Activated B cell treated with CpG ODN at 0.5 μM for 24 hours (primary cell): ENCODE measurements around the gene LIPC. TPM values are rescaled to one million over a fixed set of nuclear protein-coding genes. Genes with fewer than 3 reads are reported as not detected.

Experiments
- ATAC-seq: fragments of 200-7000 bp; cut with Tn5 transposase; one replicate; pipeline ENCODE4 v1.10.0; 2021; ENCODE audit warnings: low read depth, mild to moderate bottlenecking, moderate library complexity
- CTCF ChIA-PET: fragments of 350-600 bp; sonication (Branson Sonifier 250); formaldehyde crosslinking; loops from one replicate; lab custom pipeline; 2021; ENCODE audit warnings: antibody characterized with exemption; lab: Charles Lee
- POLR2A ChIA-PET: fragments of 350-600 bp; sonication (Branson Sonifier 250); formaldehyde crosslinking; loops from one replicate; lab custom pipeline; 2021; ENCODE audit warnings: antibody characterized with exemption; lab: Charles Lee
- DNase-seq: peaks from one replicate; pipeline ENCODE4 v3.0.0; 2022
- H3K27ac Mint-ChIP-seq: one replicate; pipeline ENCODE4 v1.8.0; 2020; ENCODE audit warnings: mixed read lengths
- H3K27me3 Mint-ChIP-seq: one replicate; pipeline ENCODE4 v1.8.0; 2021; ENCODE audit warnings: mixed read lengths
- H3K36me3 Mint-ChIP-seq: one replicate; pipeline ENCODE4 v1.8.0; 2021; ENCODE audit warnings: low read depth, mixed read lengths
- H3K4me1 Mint-ChIP-seq: one replicate; pipeline ENCODE4 v1.8.0; 2021; ENCODE audit warnings: mixed read lengths
- H3K4me3 Mint-ChIP-seq: one replicate; pipeline ENCODE4 v1.8.0; 2020; ENCODE audit warnings: mild to moderate bottlenecking, mixed read lengths
- H3K9me3 Mint-ChIP-seq: one replicate; pipeline ENCODE4 v1.8.0; 2020; ENCODE audit warnings: mixed read lengths
- intact Hi-C: fragments of 100-400 bp; cut with micrococcal nuclease; formaldehyde crosslinking; loops from one replicate; pipeline ENCODE4 v1.15.1; 2024
- total RNA-seq: library from RNA; stranded (reverse); gene quantifications from 2 replicates; pipeline ENCODE4 v1.2.3, GENCODE V29; 2022
- TF ChIP-seq, protein P1 (sequence below): fragments of 200-600 bp; IDR thresholded peaks from one replicate; pipeline ENCODE4 v1.8.0; 2022; ENCODE audit warnings: antibody characterized with exemption, mild to moderate bottlenecking

LIPC gene
- total RNA-seq, 1 donor from 2014 or later, result not detected

DNA sequence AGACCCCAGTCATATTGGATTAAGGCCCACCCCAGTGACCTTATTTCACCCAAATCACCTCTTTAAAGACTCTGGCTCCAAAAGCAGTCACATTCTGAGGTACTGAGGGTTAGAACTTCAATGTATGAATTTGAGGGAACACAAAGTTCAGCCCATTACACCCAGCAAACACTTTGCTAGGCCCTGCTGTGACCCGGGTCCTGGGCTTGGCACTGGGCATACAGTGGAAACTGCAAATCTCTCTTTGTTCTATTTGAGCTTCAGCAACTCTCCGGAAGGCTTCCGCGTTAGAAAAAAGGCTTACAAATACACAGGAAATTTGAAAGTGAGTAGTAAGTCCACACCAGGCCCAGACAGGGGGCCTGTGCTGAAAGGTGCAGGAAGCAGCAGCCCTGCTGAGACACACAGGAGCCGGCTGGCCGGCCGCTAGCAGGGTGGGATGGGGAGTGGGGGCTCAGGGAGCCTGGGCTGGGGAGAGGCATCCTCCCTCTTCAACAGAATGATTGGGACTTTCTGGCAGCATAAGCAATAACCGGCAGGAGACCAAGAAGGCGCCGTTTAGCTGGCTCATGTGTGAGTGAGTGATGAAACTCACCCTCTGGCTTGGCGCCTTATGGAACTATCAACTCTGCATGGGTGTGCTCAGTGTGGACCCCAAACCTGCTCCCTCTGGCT is 13.0 kb downstream of the LIPC start:
- TF ChIP-seq, protein P1, sequence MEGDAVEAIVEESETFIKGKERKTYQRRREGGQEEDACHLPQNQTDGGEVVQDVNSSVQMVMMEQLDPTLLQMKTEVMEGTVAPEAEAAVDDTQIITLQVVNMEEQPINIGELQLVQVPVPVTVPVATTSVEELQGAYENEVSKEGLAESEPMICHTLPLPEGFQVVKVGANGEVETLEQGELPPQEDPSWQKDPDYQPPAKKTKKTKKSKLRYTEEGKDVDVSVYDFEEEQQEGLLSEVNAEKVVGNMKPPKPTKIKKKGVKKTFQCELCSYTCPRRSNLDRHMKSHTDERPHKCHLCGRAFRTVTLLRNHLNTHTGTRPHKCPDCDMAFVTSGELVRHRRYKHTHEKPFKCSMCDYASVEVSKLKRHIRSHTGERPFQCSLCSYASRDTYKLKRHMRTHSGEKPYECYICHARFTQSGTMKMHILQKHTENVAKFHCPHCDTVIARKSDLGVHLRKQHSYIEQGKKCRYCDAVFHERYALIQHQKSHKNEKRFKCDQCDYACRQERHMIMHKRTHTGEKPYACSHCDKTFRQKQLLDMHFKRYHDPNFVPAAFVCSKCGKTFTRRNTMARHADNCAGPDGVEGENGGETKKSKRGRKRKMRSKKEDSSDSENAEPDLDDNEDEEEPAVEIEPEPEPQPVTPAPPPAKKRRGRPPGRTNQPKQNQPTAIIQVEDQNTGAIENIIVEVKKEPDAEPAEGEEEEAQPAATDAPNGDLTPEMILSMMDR, result no peak
- intact Hi-C loops, result no loop called here
- CTCF ChIA-PET, result no interaction called here
- H3K27me3 Mint-ChIP-seq, result no peaks in the 10 kb centered on the region
- H3K4me3 Mint-ChIP-seq, result no peak overlapping the region
- H3K9me3 Mint-ChIP-seq, result no peaks in the 10 kb centered on the region
- no peak for ATAC-seq
- POLR2A ChIA-PET, result no interaction called here
- H3K4me1 Mint-ChIP-seq, result no peaks in the 10 kb centered on the region
- H3K27ac Mint-ChIP-seq, result no peak overlapping the region
- no peak for DNase-seq
- no peaks in the 10 kb centered on the region for H3K36me3 Mint-ChIP-seq

DNA sequence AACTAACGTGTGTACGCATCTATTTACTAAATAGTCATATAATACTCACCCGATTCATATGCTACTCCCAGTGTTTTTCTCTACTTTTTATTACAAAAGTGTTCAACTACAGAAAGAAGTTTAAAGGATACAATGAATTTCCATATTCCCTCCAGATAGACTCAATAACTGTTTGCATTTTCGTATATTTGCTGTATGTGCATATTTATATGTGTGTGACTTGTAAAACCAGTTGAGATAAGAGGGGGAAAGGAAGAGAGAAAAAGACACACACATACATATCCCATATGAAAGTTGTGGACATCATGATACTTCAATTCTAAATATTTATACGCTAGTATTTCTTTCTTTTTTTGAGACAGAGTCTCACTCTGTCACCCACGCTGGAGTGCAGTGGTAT is 14.1 kb downstream of the LIPC start:
- no peak for DNase-seq
- ChIA-PET POLR2A (no interaction called here), CTCF (no interaction called here)
- H3K9me3 Mint-ChIP-seq, result no peaks in the 10 kb centered on the region
- H3K4me1 Mint-ChIP-seq, result no peaks in the 10 kb centered on the region
- no peak overlapping the region for H3K27ac Mint-ChIP-seq
- TF ChIP-seq, protein P1, result no peak
- H3K27me3 Mint-ChIP-seq, result no peaks in the 10 kb centered on the region
- no peaks in the 10 kb centered on the region for H3K36me3 Mint-ChIP-seq
- ATAC-seq, result no peak
- H3K4me3 Mint-ChIP-seq, result no peak overlapping the region
- intact Hi-C loops, result no loop called here

DNA sequence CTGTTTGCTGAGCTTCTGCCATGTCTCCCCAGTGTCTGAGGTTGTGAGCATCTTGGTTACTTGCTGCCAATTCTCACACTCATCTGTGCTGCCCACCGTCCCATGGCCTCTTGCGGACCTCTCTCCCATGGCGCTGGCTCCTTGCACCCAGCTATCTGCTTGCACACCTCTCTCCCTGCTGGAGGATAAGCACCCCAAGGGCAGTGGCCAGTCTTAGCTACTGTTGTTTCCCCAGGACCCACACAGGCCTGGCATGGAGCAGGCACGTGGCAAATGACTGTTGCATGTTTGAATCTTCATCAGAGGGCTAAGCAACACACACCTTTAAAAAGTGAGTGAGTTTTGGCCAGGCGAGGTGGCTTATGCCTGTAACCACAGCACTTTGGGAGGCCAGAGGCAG is 14.7 kb downstream of the LIPC start:
- no peaks in the 10 kb centered on the region for H3K9me3 Mint-ChIP-seq
- no peaks in the 10 kb centered on the region for H3K4me1 Mint-ChIP-seq
- H3K4me3 Mint-ChIP-seq, result no peak overlapping the region
- TF ChIP-seq, protein P1, result no peak
- ATAC-seq (no peak), DNase-seq (no peak)
- no peaks in the 10 kb centered on the region for H3K36me3 Mint-ChIP-seq
- no peak overlapping the region for H3K27ac Mint-ChIP-seq
- POLR2A ChIA-PET, result no interaction called here
- intact Hi-C loops, result no loop called here
- no peaks in the 10 kb centered on the region for H3K27me3 Mint-ChIP-seq
- CTCF ChIA-PET, result no interaction called here

DNA sequence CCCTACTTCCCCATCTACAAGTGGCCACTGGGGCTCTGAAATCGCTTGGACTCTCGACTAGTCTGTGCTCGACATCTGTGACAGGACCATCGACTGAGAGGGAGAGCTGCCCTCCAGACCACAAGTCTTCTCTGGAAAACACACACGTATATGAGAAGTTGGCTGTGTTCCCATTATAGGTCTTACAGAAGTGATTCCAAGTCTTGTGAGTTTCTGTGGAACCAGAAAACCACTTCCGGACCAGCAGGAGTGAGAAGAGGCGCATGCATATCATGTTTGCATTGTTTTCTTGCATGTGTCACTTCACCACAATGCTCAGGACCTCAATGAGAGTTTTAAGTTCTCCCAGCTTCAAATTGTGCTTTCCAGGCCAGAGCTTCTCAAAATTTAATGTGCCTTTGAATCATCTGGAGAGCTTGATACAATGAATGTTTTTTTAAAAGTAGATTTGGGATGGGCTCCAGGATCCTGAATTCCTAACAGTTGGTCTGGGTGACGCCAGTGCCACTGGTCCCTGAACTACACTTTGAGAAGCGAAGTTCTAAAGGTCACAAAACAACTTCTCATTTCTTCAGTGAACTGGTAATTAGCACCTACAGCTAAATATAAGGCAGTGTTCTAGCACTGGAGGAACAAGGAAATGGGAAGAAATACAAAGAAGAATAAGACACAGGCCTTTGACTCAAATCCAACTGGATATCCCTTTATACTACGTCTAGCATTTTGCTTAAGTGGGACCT is 15.7 kb downstream of the LIPC start:
- TF ChIP-seq, protein P1, result no peak
- ChIA-PET CTCF (no interaction called here), POLR2A (interaction anchor here (0.6 kb wide), 1 partner anchor 455 kb away, joined by 3 read pairs; no protein-coding TSS in a partner anchor)
- Mint-ChIP-seq H3K27me3 (no peaks in the 10 kb centered on the region), H3K4me3 (no peak overlapping the region), H3K4me1 (no peaks in the 10 kb centered on the region), H3K9me3 (no peaks in the 10 kb centered on the region), H3K36me3 (no peaks in the 10 kb centered on the region), H3K27ac (no peak overlapping the region)
- no peak for DNase-seq
- intact Hi-C loops, result no loop called here
- no peak for ATAC-seq

DNA sequence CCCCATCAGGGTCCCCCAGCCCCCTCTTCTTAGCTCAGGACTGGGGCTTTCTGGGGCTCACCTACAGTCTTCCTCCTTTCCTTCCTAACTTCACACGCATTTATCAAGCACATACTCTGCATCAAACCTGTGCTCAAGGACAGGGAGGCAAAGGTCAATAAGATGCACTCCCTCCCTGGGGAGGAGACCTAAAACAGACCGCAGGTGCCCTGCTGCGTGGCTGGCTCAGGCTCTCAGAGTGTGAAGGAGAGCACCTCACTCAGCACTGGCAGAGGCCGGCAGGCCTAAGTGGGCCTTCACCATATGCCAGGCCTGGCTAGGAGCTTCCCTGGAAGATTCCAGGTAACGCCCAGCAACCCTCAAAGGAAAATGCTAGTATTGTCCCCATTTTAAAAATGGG is 16.5 kb downstream of the LIPC start:
- Mint-ChIP-seq H3K9me3 (no peaks in the 10 kb centered on the region), H3K4me1 (no peaks in the 10 kb centered on the region), H3K27me3 (no peaks in the 10 kb centered on the region), H3K27ac (no peak overlapping the region), H3K4me3 (no peak overlapping the region), H3K36me3 (no peaks in the 10 kb centered on the region)
- intact Hi-C loops, result no loop called here
- DNase-seq (no peak), ATAC-seq (no peak)
- POLR2A ChIA-PET, result no interaction called here
- CTCF ChIA-PET, result no interaction called here
- TF ChIP-seq, protein P1, result no peak
